GM19240 (cell line): ENCODE results near the gene KRTAP10-5.
"Not testable (repeated sequence)": the region's sequence is repeated elsewhere in the genome, so short reads cannot be mapped to it uniquely, and the experiment has no call there.

Experiments
- DNase-seq: peaks from one replicate; pipeline ENCODE4 v3.0.0; 2011; ENCODE audit warnings: low spot score; ENCODE audit not compliant: insufficient read length

KRTAP10-5 gene, protein sequence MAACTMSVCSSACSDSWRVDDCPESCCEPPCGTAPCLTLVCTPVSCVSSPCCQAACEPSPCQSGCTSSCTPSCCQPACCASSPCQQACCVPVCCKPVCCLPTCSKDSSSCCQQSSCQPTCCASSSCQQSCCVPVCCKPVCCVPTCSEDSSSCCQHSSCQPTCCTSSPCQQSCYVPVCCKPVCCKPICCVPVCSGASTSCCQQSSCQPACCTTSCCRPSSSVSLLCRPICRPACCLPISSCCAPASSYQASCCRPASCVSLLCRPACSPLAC

DNA sequence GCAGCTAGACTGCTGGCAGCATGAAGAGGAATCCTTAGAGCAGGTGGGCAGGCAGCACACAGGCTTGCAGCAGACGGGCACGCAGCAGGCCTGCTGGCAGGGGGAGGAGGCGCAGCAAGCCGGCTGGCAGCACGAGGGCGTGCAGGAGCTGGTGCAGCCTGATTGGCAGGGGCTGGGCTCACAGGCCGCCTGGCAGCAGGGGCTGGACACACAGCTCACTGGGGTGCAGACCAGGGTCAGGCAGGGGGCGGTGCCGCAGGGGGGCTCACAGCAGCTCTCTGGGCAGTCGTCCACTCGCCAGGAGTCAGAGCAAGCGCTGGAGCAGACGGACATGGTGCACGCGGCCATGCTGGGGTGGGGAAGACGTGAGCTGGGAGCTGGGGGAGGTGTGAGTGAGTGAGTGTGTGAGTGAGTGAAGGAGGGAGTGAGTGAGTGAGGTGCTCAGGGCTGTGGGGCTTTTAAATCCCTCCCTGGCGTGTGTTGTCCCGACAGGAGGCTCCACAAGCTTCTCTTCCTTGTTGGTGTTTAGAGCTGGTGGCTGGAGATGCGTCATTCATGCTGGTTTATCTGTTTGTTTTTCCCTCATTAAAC, at the start of gene KRTAP10-5:
Gene KRTAP10-5 (minus strand): TSS at position 374 of the 591 bp plus-strand sequence. CDS start 26 bp downstream, at position 348.
- DNase-seq, result not testable (repeated sequence)

DNA sequence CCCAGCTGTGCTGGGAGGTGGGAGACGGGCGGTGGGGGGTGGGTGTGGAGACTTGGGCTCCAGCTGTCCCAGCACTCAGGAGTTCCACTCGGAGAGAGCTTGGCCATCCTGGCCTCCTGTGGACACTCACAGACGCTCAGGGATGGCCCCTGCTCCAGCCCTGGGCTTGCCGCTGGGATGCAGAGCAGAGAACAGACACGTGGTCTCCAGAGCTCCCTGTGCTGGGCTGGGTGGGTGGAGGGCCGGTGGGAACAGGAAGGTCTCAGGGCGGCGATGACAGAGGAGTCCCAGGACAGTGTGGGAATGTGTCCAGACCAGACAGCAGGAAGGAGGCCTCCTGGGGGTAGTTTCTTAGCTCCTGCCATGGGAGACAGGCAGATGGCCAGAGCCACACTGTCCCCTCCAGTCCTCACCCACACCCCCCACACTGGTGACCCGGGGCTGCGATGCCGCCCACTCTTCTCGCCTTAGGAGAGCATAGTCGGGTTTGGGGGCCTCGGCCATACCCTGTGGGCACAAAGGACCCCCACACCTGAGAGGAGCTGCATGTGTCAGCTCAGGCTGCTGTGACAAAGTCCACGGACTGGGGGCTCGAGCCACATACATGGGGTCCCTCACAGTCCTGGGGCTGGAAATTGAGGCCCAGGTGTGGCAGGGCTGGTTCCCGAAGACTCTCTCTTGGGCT, 48.4 kb upstream of the KRTAP10-5 start:
- DNase-seq, result no peak

DNA sequence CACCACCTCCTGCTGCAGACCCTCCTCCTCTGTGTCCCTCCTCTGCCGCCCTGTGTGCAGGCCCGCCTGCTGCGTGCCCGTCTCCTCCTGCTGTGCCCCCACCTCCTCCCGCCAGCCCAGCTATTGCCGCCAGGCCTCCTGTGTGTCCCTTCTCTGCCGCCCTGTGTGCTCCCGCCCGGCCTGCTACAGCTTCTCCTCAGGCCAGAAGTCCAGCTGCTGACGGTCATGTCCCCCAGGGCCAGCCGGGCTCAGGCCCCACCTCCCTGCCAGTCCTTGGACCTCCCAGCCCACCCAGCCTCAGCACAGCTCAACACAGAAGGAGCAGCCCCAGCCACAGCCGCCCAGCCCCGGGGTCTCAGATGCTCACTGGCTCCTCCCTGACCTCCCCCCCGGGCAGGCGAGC, 47.4 kb upstream of the KRTAP10-5 start:
- DNase-seq, result not testable (repeated sequence)

DNA sequence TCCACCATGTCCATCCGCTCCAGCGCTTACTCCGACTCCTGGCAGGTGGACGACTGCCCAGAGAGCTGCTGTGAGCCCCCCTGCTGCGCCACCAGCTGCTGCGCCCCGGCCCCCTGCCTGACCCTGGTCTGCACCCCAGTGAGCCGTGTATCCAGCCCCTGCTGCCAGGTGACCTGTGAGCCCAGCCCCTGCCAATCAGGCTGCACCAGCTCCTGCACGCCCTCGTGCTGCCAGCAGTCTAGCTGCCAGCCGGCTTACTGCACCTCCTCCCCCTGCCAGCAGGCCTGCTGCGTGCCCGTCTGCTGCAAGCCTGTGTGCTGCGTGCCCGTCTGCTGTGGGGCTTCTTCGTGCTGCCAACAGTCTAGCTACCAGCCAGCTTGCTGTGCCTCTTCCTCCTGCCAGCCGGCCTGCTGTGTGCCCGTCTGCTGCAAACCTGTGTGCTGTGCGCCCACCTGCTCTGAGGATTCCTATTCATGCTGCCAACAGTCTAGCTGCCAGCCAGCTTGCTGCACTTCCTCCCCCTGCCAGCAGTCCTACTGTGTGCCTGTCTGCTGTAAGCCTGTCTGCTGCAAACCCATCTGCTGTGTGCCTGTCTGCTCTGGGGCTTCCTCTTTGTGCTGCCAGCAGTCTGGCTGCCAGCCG, 46.9 kb upstream of the KRTAP10-5 start:
- not testable (repeated sequence) for DNase-seq

DNA sequence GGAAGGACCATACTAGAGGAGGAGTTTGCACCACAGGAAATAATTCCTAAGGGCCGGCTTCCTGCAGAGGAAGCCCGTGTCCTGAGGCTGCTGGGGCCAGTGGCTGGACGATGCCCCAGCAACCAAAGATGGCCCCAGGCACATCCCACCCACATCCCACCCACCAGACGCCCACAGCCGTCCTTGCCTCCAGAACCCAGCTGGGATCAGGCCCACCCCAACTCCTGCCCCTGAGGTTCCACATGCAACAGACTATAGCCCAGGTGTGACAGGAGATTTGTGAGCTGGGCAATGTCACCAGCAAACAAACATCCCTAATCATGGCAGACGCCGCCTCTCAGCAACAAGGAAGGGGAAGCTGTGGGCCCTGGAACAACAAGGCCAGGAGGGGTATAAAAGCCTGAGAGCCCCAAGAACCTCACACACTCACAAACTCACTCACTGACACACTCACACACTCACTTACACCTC, 46.3 kb upstream of the KRTAP10-5 start, which contains the start of gene KRTAP10-9:
Gene KRTAP10-9 (plus strand): TSS at position 421 of the 471 bp plus-strand sequence. CDS start 79 bp downstream, outside the sequence.
- no peak for DNase-seq

DNA sequence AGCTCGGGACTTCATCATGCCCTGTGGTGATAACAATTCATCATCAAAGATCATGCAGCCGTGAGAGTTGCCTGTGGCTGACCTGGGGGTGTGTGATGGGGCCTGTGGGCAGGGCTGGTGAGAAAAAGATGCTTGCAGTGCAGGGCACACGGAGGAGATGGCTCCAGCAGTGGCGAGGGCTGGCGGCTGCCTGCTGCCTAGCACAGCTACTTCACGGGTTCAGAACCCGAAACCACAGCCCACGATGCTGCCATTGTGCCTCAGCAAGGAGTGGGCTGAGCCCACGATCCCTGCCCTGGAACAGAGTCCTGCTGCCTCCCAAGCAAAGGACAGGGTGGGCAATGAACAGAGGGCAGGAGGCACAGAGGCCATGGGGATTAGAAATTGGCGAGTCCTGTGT, 45.9 kb upstream of the KRTAP10-5 start:
- DNase-seq, result no peak

DNA sequence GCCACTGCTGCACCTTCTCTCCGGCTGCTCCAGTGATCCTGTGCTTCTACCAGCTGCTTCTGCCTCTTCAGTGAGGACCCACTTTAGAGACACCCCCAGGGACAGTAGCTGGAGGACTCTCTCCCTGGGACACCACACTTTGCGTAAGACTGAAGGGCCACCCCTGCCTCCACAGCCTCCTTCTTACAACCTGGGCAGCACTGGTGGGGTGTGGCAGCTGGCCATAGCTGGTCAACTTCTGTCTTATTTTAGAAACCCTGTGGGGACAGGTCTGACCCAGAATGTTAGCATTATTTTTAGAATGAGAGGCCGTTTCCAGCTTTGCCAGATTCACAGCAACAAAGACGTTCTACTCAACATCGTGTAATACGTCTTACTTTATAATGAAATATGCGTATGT, 45.4 kb upstream of the KRTAP10-5 start:
- no peak for DNase-seq

DNA sequence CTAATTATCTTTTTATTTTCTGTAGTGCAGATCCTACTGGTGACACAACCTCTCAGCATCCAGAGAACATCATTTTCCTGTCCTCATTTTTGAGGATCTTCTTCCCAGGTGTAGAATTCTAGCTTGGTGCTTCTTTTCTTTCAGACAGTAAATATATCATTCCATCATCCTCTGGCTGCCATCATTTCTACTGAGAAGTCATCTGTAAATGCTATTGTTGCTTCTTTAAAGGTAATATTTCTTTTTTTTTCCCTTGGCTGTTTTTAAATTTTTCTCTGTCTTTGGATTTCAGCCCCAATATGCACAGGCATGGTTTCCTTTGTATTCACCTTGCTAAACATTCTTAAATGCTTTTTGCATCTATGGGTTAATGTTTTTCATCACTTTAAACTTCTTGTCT, 43.2 kb upstream of the KRTAP10-5 start:
- DNase-seq, result no peak

DNA sequence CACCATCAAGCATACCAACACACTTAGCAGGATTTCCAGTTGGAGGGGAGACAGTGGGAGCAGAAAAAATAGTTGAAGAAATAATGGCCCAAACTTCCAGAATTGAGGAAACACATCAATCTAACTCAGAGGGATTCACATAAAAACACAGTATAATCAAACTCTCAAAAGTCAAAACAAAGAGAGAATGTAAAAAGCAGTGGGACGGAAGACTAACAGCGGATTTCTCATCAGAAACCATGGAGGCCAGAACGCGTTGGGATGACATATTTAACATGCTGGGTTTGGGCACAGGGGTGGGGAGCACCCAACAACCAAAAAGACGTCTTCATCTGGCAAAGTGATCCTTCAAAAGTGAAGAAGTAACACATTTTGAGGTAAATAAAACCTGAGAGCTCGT, 39.5 kb upstream of the KRTAP10-5 start:
- no peak for DNase-seq

DNA sequence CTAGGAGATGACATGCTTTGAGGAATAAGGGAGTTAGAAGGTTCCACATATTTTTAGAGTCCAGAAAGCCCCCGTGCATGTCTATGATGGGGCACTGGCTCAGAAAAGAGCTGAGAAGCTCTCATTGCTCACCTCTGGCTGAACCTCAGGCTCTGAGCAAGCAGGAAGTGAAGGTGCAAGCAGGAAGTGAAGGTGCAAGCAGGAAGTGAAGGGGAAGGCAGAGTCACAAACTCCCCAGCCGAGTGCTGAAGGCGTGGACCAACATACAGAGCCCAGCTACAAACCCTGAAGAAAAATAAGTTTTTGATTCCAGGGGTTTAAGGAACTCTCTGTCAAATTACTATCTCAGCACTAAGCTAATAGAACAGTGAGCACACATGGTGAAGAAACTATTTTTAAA, 38.5 kb upstream of the KRTAP10-5 start:
- no peak for DNase-seq

DNA sequence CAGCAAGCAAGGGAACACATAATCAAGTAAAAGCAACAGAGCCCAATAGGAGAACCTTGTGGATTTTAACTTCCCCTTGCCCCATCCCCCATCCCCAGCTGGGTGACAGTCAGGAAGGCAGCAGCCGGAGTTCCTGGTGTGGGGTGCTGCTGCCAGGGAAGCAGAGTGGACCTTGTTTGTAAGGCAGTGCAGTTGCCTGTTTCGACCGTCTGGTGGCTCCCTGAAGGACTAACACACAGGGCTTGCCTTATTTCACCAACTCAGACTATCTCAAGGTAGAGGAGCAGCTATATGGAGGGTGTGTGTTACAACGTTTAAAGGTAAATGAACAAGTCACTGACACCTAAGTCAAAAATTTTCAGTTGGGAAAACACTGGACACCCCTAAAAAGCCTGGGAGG, 38.1 kb upstream of the KRTAP10-5 start:
- DNase-seq, result no peak

DNA sequence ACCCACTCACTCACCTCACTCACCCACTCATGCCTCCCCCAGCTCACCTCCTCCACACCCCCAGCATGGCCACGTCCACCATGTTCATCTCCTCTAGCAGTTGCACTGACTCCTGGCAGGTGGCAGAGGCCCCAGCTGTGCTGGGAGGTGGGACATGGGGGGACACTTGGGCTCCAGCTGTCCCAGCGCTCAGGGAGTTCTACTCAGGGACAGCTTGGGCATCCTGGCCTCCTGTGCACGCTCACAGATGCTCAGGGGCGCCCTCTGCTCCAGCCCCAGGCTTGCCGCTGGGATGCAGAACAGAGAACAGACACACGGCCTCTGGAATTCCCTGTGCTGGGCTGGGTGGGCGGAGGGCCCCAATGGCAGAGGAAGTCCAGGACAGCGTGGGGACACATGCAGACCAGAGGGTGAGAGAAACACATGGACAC, 36.7 kb upstream of the KRTAP10-5 start:
- no peak for DNase-seq

DNA sequence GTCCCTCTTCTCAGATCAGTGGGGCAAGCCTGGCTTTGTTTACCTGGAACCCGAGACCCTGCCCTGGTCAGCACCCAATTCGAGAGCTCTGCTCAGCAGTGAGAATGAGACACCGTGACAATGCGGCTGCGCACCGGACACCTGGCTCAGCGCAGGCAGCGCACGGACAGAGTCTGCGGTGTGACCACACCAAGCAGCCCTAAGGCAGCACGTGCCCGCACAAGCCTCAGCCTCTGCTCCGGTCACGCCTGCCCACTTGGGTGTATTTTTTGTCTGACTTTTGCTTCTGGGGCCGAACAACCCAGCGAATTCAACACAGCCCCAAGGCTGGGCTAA, 36.2 kb upstream of the KRTAP10-5 start:
- DNase-seq, result no peak

DNA sequence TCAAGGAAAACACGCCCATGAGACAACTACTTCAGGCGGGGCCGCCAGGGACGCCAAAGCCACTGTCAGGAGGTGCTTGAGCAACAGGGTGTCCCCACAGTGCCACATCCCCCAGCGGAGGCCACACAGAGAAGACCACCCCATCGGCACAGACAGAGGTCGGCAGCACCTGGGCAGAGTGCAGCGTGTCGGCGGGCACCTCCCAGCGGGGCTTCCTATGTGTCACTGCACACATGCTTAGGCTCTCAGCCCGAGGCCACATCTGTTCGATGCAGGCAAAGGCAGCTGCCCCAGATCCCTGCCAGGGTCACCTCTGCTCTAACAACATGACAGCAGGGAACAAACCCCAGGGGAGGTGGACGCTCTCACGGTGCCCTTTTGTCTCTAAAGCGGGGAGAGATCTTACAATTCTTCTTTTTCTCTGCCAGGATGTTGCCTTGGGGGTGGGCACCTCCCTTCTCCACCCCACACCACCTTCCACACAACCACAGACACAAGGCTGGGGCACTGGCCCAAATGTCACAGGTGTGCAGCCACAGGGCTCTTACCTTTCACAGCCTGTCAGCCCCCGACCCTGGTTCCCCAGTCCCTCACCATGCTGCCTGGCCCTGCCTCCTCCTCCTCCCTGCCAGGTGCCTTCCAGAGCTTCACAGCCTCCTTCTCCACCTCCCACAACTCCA, 35.6 kb upstream of the KRTAP10-5 start:
- DNase-seq, result no peak

DNA sequence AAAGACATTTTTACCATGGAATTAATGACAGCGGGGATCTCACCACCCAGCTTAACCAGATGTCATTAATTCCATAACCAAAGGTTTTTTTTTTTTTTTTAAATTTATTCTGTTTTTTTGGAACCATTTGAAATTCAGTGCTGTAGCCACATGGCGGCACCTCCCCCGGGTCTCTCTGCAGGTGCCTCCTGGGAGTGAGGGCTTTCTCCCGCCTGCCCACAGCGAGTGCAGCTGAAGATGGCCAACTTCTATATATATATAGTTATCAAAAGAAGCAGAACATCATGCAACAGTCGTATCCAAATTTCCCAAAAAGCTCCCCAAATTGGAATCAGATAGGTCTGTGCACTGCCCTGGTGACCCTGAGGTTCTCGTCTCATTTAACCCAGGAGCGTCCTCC, 35.1 kb upstream of the KRTAP10-5 start:
- DNase-seq, result no peak

DNA sequence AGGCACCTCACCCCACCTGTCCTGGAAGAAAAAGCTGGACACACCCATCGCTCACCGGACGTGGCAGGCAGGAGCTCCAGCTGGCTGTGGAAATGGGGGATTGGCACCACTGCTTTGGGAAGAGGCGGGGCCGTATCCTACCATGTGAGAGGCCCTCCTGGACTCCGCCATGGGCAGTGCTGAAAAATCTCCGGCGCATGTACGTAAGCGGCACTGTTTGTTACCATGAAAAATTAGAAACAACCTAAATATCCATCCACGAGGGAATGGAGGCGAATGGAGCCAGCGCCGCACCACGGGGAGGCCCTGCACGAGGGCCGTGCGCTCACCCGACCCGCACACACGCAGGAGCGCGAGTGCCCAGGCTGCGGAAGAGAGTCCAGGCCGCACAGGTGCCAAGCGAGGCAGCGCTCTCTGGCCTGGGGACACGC, 34.6 kb upstream of the KRTAP10-5 start:
- DNase-seq, result no peak

DNA sequence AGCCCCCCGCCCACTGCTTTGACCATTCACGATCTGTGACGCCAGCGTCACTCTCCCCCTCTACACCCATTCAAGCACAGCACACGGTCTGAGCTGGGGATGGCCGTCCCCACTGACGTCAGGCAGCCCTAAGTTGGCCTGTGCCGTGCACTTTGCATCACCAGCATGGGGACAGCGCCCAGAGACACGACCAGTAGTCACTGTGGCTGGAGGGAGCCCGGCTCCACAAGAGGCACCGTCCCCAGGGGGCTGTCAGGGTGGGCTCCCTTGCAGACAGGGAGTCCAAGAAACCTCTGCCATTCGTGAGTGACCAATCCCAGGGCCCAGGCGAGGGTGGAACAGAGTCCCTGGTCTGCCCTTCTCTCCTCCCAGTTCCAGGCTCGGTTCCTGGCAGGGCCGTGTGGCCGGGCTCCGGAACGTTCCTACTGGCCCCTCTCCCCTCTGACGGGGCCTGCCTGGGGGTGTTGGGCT, 33.8 kb upstream of the KRTAP10-5 start:
- no peak for DNase-seq

DNA sequence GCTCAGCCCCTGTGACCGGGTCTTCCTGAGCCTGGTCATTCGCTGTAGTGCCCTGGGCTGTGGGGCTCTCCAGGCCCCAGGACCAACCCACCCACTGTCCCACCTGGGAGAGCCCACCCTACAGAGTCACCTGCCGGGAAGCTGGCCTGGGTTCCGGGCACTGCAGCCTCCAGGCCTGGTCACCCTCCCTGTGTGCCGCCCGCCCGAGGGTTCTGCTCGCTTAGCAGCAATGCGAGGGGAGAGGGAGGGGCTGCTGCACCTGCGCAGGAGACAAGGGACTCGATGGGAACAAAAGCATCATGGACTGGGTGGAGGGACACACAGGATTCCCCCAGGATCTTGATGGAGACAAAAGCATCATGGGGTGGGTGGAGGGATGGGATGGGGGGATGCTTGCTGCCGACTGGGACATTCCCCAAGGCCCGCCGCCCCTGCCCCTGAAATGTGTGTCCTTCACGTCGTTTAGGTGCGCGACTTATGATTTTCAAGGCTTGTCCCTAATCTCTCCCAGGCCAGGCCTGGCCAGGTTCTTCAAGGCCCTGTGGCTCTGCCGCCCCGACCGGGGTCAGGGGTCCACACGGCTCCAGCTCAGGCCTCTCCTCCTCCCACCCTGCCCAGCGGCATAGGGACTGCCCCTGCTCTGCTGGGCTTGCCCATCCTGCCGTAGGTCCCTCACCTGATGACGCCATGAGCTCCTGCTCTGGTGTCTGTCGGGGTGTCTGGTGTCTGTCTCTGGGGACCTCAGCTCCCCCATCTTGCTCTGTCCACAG, 33.2 kb upstream of the KRTAP10-5 start:
- DNase-seq, result no peak

DNA sequence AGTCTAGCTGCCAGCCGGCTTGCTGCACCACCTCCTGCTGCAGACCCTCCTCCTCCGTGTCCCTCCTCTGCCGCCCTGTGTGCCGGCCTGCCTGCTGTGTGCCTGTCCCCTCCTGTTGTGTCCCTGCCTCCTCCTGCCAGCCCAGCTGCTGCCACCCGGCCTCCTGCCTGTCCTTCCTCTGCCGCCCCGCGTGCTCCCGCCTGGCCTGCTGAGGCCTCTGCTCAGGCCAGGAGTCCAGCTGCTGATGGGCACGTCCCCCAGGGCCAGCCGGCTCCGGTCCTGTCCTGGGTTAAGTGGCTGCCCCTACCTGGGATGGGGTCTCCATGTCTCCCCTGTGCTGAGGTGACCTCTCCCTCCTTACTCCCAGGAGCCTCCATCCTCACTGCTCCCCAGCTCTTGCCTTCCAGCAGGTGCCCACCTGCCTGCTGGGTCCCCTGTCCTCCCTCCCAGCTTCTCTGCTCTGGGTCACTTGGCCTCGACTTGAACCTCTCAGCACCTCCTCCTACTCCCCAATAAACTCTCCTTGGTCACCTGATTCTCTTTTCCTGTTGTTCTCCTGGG, 32.3 kb upstream of the KRTAP10-5 start:
- no peak for DNase-seq

DNA sequence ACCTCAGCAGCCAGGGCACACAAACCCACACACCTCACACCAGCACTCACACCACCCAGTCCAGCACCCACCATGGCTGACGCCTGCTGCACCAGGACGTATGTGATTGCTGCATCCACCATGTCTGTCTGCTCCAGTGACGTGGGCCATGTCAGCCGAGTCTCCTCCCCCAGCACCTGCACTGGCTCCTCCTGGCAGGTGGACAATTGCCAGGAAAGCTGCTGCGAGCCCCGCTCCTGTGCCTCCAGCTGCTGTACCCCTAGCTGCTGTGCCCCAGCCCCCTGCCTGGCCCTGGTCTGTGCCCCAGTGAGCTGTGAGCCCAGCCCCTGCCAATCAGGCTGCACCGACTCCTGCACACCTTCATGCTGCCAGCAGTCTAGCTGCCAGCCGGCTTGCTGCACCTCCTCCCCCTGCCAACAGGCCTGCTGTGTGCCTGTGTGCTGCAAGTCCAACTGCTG, 31.7 kb upstream of the KRTAP10-5 start, which contains the start of gene KRTAP10-8:
Gene KRTAP10-8 (plus strand): TSS at position 51 of the 458 bp plus-strand sequence. CDS start 22 bp downstream, at position 73.
- no peak for DNase-seq
